ENCODE data around the gene DHX58.
A peak's percentile ranks its signal among the peaks of the same experiment; 100 is the strongest.

DNA sequence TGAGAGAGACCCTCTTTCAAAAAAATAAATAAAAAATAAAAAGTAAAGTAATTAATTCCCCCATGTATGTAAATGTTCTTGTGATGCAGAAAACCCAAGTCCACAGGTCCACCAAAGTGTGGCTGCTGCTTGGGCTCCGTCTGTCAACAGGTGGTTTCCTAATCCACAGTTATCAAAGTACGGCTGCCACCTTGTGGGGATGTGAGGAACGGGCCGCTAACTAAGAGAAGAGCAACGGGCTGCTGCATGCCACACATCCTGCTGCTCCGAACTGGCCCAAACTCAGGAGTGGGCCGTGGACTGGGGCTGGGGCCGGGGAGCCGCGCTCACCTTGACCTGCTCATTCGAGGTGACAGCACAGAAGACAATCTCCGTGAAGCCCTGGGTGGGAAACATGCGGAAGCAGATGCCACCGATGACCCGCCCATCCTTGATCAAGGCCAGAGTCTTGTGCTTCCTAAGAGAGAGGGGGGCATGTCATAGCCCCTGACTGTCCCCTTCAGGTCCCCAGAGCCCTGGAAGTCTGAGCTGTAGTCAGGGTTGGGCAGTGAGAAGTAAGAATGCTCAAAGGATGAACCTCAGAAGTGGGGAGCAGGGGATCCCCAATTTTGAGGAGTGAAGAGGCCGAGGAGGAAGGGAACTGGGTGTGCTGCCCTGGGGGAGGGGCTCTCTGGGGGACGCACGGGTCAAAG, 4.3 kb upstream of the DHX58 start:
- TF ChIP-seq CTCF (conservative IDR thresholded peaks at IDR 0.05; ENCODE audit: low read length) (peak; percentile 94), EZH2phosphoT487 (IDR thresholded peaks at IDR 0.05; ENCODE audit: borderline replicate concordance, low read depth, low read length) (no peak)
